ENCODE measurements around the gene CREG1.
"Not testable (repeated sequence)": the region's sequence is repeated elsewhere in the genome, so short reads cannot be mapped to it uniquely, and the experiment has no call there.

The CREG1 gene

GRCh38 chr1:167563579-167564246 lies 10.2 kb upstream of the CREG1 start:
- no peak for DNase-seq

GRCh38 chr1:167562702-167563101 lies 9.1 kb upstream of the CREG1 start:
- peak; percentile 48 for DNase-seq

- DNase-seq: no peak
Measured at GRCh38 chr1:167561753-167562152, 8.2 kb upstream of the CREG1 start.

GRCh38 chr1:167555971-167556714 lies 2.6 kb upstream of the CREG1 start:
- DNase-seq: peak; percentile 54

- not testable (repeated sequence) for DNase-seq
Measured at GRCh38 chr1:167555072-167555471, 1.5 kb upstream of the CREG1 start.

- no peak for DNase-seq
Measured at GRCh38 chr1:167554028-167554779, 642 bp upstream of the CREG1 start.

- DNase-seq: no peak
Measured at GRCh38 chr1:167551362-167551761, 2.2 kb downstream of the CREG1 start.

GRCh38 chr1:167548059-167548932 lies 5.3 kb downstream of the CREG1 start:
- peak; percentile 34 for DNase-seq

GRCh38 chr1:167546935-167547334 lies 6.6 kb downstream of the CREG1 start:
- DNase-seq: no peak

- DNase-seq: no peak
Measured at GRCh38 chr1:167545349-167545748, 8.2 kb downstream of the CREG1 start.

GRCh38 chr1:167544447-167545093 lies 9.0 kb downstream of the CREG1 start:
- DNase-seq: no peak

- DNase-seq: no peak
Measured at GRCh38 chr1:167543199-167543990, 10.2 kb downstream of the CREG1 start.

- no peak for DNase-seq
Measured at GRCh38 chr1:167542109-167543032, 11.2 kb downstream of the CREG1 start.

GRCh38 chr1:167541610-167542009 lies 12.0 kb downstream of the CREG1 start:
- DNase-seq: no peak

- peak; percentile 28 for DNase-seq
Measured at GRCh38 chr1:167541003-167541402, 12.6 kb downstream of the CREG1 start.

- DNase-seq: no peak
Measured at GRCh38 chr1:167538657-167539056, 14.9 kb downstream of the CREG1 start.

- DNase-seq: peak; percentile 40
Measured at GRCh38 chr1:167533851-167534300, 19.7 kb downstream of the CREG1 start.

GRCh38 chr1:167532964-167533824 lies 20.4 kb downstream of the CREG1 start:
- no peak for DNase-seq

- DNase-seq: no peak
Measured at GRCh38 chr1:167532375-167532774, 21.2 kb downstream of the CREG1 start.
